HG03565 (cell line): ENCODE results near the gene ATP1B1.
A peak's percentile ranks its signal among the peaks of the same experiment; 100 is the strongest.

Experiments used
- ATAC-seq: cut with Tn5 transposase; IDR thresholded peaks from one replicate; pipeline ENCODE4 v1.9.1; 2021; ENCODE audit warnings: mild to moderate bottlenecking, moderate library complexity; ENCODE audit not compliant: unreplicated experiment

Gene ATP1B1

GRCh38 chr1:169092399-169092798 is 14.1 kb upstream of the ATP1B1 start:
- ATAC-seq = no peak

GRCh38 chr1:169094897-169095569 is 11.5 kb upstream of the ATP1B1 start:
- ATAC-seq = no peak

GRCh38 chr1:169098380-169098779 is 8.1 kb upstream of the ATP1B1 start:
- ATAC-seq = no peak

- ATAC-seq = no peak
Observed at GRCh38 chr1:169099561-169099960, 6.9 kb upstream of the ATP1B1 start.

- ATAC-seq = no peak
Observed at GRCh38 chr1:169100208-169100607, 6.3 kb upstream of the ATP1B1 start.

GRCh38 chr1:169100651-169101088 is 5.8 kb upstream of the ATP1B1 start:
- no peak for ATAC-seq

GRCh38 chr1:169102567-169102966 is 3.9 kb upstream of the ATP1B1 start:
- no peak for ATAC-seq

GRCh38 chr1:169103002-169103401 is 3.5 kb upstream of the ATP1B1 start:
- no peak for ATAC-seq

- no peak for ATAC-seq
Observed at GRCh38 chr1:169103480-169103893, 3.0 kb upstream of the ATP1B1 start.

- no peak for ATAC-seq
Observed at GRCh38 chr1:169105087-169105433, 1.4 kb upstream of the ATP1B1 start.

- ATAC-seq = peak; percentile 16
Observed at GRCh38 chr1:169105434-169106094, 926 bp upstream of the ATP1B1 start.

- no peak for ATAC-seq
Observed at GRCh38 chr1:169106921-169107602, 572 bp downstream of the ATP1B1 start.

GRCh38 chr1:169107603-169108208 is 1.2 kb downstream of the ATP1B1 start:
- no peak for ATAC-seq

- no peak for ATAC-seq
Observed at GRCh38 chr1:169108223-169108622, 1.7 kb downstream of the ATP1B1 start.

GRCh38 chr1:169108863-169109560 is 2.5 kb downstream of the ATP1B1 start:
- no peak for ATAC-seq

- ATAC-seq = no peak
Observed at GRCh38 chr1:169109561-169110134, 3.2 kb downstream of the ATP1B1 start.

- no peak for ATAC-seq
Observed at GRCh38 chr1:169110236-169110635, 3.7 kb downstream of the ATP1B1 start.

GRCh38 chr1:169110689-169111447 is 4.4 kb downstream of the ATP1B1 start:
- no peak for ATAC-seq

- no peak for ATAC-seq
Observed at GRCh38 chr1:169111472-169111871, 5.0 kb downstream of the ATP1B1 start.

- no peak for ATAC-seq
Observed at GRCh38 chr1:169112241-169112640, 5.8 kb downstream of the ATP1B1 start.
